ENCODE data around the gene LAMA2. TPM values are rescaled to one million over a fixed set of nuclear protein-coding genes. Genes with fewer than 3 reads are reported as not detected.

The LAMA2 gene
- total RNA-seq, 1 experiment from 2014 or later: 3.3 TPM

DNA sequence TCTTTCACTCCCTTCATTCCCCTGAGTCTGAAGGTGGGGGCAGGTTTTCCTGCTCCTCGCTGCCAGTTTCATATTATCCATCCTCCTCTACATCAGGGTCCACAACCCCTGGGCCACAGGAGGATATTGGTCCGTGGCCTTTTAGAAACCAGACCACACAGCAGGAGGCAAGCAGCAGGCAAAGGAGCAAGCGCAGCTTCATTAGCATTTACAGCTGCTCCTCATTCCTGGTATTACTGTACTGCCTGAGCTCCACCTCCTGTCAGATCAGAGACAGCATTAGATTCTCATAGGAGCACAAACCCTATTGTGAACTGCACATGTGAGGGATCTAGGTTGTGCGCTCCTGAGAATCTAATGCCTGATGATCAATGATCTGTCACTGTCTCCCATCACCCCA, 446.7 kb downstream of the LAMA2 start:
- DNase-seq (ENCODE audit: low read depth in 1 of 2, low spot score in 2 of 2): no peak
- Histone ChIP-seq H3K9me3 (replicated peaks) (no peaks in the 10 kb centered on the region), H3K27ac (no peak overlapping the region), H3K27me3 (replicated peaks) (no peaks in the 10 kb centered on the region), H3K4me3 (no peak overlapping the region), H3K36me3 (no peaks in the 10 kb centered on the region), H3K4me1 (replicated peaks) (peaks cover 15% of the 10 kb centered on the region)

DNA sequence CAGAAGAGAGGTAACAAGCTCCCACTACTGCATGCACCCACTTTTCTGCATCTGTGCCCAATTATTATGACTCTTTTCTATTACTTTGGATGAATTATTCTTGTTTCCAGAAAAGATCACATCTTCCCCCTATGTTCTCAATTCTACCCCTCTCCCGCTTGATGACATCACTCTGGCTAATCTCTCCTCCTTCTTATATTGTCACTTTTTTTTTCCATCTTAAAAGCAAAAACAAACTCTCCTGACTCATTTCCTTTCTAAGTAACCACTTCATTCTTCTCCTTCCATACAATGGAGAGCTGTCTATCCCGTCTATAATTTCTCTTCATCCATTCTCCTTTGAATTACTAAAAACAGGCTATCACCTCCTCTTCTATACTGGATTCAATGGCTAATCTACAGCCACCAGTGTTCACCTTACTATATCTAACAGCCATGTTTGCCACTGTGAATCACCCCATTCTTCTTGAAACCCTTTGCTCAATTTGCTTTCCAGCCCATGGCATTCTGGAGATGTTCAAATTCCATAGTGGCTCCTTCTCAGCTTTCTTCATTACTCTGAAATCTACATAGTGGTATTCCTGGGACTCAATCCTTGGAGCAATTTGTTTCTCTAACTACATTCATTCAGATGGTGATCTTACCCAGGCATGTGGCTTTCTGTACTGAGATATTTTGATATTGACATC, 448.7 kb downstream of the LAMA2 start:
- Histone ChIP-seq H3K27ac (peak overlapping the region; percentile 72), H3K27me3 (replicated peaks) (no peaks in the 10 kb centered on the region), H3K9me3 (replicated peaks) (no peaks in the 10 kb centered on the region), H3K36me3 (no peaks in the 10 kb centered on the region), H3K4me1 (replicated peaks) (peaks cover 15% of the 10 kb centered on the region), H3K4me3 (no peak overlapping the region)
- peak in 1 of 2 experiments; percentile 70 for DNase-seq (ENCODE audit: low read depth in 1 of 2, low spot score in 2 of 2)

DNA sequence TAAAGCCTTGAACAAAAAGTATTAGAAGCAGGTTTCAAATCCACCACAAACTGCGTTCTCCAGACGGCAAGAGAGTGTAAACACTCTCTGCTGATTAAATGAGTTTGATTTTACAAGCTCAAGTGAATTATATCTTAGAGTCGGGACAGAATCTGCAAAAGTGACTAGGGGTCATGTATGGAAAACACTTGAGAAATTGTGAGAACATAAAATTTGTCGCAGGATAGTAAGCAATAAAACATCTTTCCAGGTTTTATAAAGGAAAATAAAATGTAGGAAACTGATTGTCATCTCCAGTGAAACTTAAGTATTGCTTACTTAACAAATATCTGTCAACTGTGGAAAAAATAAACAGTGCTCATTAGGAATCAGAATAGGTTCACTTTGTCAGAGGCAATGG, 452.9 kb downstream of the LAMA2 start:
- no peaks in the 10 kb centered on the region for H3K36me3 ChIP-seq
- H3K27me3 ChIP-seq (replicated peaks): no peaks in the 10 kb centered on the region
- H3K9me3 ChIP-seq (replicated peaks): no peaks in the 10 kb centered on the region
- DNase-seq (ENCODE audit: low read depth in 1 of 2, low spot score in 2 of 2): no peak
- no peak overlapping the region for H3K27ac ChIP-seq
- H3K4me1 ChIP-seq (replicated peaks): peaks cover 21% of the 10 kb centered on the region
- H3K4me3 ChIP-seq: no peak overlapping the region

DNA sequence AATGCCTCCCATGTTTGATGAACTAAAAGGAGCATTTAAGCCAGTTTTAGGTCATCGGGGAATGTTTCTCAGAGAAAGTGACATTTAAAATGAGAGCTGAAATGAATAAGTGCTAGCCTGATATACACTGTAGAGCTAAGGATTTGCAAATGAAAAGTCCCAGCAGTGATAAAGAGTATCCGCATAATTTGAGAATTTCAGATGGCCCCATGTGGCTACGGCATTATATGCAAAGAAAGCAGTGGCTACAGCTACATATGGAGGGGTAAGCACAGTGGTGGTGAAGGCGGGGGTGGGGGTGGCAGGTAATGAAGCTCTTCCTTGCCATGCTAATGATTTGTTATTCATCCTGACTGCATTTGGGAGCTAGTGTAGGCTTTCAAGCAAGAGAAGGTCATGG, 455.7 kb downstream of the LAMA2 start:
- H3K27me3 ChIP-seq (replicated peaks): no peaks in the 10 kb centered on the region
- no peak for DNase-seq (ENCODE audit: low read depth in 1 of 2, low spot score in 2 of 2)
- H3K4me1 ChIP-seq (replicated peaks): peaks cover 18% of the 10 kb centered on the region
- no peak overlapping the region for H3K27ac ChIP-seq
- no peak overlapping the region for H3K4me3 ChIP-seq
- H3K9me3 ChIP-seq (replicated peaks): no peaks in the 10 kb centered on the region
- no peaks in the 10 kb centered on the region for H3K36me3 ChIP-seq

DNA sequence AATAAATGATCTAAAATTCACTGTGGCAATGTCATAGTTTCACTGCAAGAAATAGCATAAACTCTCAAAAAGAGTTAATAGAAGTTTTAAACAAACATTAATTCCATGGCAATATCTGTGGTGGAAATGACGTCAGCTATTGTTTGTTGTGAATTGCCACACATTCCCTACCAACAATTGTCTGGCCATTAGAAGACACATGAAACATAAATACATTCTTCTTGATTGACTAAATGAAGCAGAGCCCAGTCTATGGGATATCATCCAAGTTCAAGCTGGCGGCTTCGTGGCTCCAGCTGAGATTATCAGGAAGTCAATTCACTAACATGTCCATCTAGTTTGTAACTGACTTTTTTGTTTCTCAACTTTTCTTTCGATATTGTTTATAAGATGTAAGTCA, 458.0 kb downstream of the LAMA2 start:
- no peak overlapping the region for H3K4me3 ChIP-seq
- no peaks in the 10 kb centered on the region for H3K36me3 ChIP-seq
- no peaks in the 10 kb centered on the region for H3K9me3 ChIP-seq (replicated peaks)
- DNase-seq (ENCODE audit: low read depth in 1 of 2, low spot score in 2 of 2): peak; percentile 49 to 67
- peak overlapping the region; percentile 78 for H3K27ac ChIP-seq
- H3K27me3 ChIP-seq (replicated peaks): no peaks in the 10 kb centered on the region
- H3K4me1 ChIP-seq (replicated peaks): peaks cover 22% of the 10 kb centered on the region

DNA sequence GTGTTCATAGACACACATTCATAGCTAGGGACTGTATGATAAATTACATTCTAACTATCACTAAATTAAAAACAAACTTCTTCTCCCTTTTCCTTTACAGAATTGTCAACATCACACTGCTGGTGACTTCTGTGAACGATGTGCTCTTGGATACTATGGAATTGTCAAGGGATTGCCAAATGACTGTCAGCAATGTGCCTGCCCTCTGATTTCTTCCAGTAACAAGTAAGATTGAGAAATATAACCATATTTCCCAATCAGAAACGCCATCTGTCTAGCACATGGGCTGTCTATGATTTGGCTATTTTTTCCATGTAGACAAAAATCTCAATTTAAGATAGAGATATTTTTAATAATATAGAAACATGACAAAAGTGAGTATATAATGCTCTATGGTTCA, 459.3 kb downstream of the LAMA2 start:
- H3K27ac ChIP-seq: no peak overlapping the region
- H3K36me3 ChIP-seq: no peaks in the 10 kb centered on the region
- peaks cover 24% of the 10 kb centered on the region for H3K4me1 ChIP-seq (replicated peaks)
- no peaks in the 10 kb centered on the region for H3K27me3 ChIP-seq (replicated peaks)
- no peak overlapping the region for H3K4me3 ChIP-seq
- DNase-seq (ENCODE audit: low read depth in 1 of 2, low spot score in 2 of 2): no peak
- no peaks in the 10 kb centered on the region for H3K9me3 ChIP-seq (replicated peaks)

DNA sequence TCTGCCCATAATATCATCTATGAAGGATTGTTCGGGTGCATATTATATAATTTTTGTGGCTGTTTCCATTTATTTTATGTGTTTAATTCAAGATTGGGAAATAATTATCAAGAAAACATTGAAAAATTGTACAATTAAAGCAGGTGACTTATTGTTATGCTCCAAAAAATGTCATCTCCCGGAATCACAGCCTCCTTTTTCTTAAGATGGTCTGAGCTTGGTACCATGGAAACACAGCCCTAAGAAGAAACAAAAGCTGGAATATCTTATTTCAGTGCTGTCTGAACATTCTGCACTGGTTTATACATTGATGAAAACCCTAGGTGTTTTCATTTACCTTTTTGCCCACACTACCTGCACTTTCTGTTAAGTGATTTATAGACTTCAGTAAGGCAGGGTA, 459.9 kb downstream of the LAMA2 start:
- Histone ChIP-seq H3K4me1 (replicated peaks) (peaks cover 24% of the 10 kb centered on the region), H3K36me3 (no peaks in the 10 kb centered on the region), H3K4me3 (no peak overlapping the region), H3K9me3 (replicated peaks) (no peaks in the 10 kb centered on the region), H3K27ac (no peak overlapping the region), H3K27me3 (replicated peaks) (no peaks in the 10 kb centered on the region)
- no peak for DNase-seq (ENCODE audit: low read depth in 1 of 2, low spot score in 2 of 2)

DNA sequence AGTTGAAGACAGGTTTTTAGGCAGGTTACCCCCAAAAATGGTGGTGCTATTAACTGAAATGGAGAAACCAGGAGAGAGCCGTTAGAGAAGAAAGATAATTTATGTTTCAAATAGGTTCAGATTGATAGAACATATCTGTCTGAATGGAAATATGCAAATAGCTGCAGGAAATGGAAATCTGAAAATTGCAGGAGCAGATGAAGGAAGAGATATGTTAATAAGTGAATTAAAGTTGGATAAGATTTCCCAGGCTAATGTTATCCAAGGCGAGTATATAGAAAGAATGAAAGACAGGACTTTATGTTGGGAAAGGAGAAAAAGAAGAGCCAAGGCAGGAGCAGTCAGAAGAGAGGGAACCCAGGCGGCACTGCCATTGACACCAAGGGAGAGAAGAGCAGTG, 461.4 kb downstream of the LAMA2 start:
- Histone ChIP-seq H3K9me3 (replicated peaks) (no peaks in the 10 kb centered on the region), H3K27ac (no peak overlapping the region), H3K4me3 (no peak overlapping the region), H3K27me3 (replicated peaks) (no peaks in the 10 kb centered on the region), H3K4me1 (replicated peaks) (peaks cover 24% of the 10 kb centered on the region), H3K36me3 (no peaks in the 10 kb centered on the region)
- no peak for DNase-seq (ENCODE audit: low read depth in 1 of 2, low spot score in 2 of 2)

DNA sequence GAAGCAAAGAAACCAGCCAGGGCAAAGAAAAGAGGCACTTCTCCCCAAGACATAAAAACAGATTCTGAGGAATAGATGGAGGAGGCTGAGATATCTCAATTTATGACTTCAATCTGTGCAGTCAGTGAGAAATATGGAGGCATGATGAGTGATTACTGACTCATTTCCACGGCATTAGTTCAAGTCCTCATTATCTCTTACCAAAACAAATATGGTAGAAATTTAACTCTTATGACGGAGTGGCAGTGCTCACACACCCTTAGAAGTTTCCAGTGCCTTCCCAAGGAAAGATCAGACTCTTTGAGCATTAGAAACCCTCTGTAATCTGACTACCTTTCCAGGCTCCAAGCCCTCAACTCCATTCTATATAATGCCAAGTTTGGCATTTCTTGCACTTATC, 463.0 kb downstream of the LAMA2 start:
- Histone ChIP-seq H3K9me3 (replicated peaks) (no peaks in the 10 kb centered on the region), H3K27me3 (replicated peaks) (no peaks in the 10 kb centered on the region), H3K4me1 (replicated peaks) (peaks cover 15% of the 10 kb centered on the region), H3K36me3 (no peaks in the 10 kb centered on the region), H3K27ac (no peak overlapping the region), H3K4me3 (no peak overlapping the region)
- DNase-seq (ENCODE audit: low read depth in 1 of 2, low spot score in 2 of 2): no peak

DNA sequence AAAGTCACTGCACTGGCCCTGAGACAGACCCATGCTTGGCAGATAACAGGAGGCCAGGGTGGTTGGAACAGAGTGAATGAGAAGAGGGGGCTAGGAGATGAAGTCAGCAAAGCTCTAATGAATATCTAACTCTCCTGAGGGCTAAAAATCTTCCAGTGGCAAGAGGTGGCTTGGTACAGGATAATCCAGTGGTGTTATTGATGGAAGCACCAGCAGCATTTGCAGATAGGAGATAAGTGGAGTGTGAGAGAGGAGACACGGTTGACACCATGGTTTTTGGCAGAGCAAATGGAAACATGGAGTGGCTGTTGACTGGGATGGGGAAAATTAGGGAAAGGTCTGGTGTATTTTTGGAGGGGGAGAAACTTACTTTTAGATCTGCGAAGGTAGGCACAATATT, 464.0 kb downstream of the LAMA2 start:
- Histone ChIP-seq H3K36me3 (no peaks in the 10 kb centered on the region), H3K27me3 (replicated peaks) (no peaks in the 10 kb centered on the region; the same call in 1 of the 2 replicates), H3K9me3 (replicated peaks) (no peaks in the 10 kb centered on the region), H3K27ac (no peak overlapping the region), H3K4me3 (no peak overlapping the region), H3K4me1 (replicated peaks) (peaks cover 6% of the 10 kb centered on the region)
- no peak for DNase-seq (ENCODE audit: low read depth in 1 of 2, low spot score in 2 of 2)

DNA sequence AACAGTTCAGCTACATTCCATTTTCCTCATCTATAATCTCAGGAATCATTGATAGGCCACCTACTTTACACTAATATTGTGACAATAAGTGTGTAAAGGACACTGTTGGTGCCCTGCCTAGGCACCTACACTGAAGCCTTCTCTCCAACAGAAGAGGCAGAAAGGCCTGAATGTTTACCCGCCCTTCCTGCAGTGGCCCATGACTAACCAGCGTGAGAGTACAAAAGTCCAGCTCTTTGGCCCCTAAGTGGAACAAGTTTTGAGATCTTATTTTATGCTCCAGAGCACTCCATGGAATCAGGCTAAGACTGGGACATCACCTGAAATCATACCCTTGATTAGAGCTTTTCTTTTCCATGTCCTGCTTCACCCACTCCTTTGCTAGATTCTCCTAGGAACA, 467.3 kb downstream of the LAMA2 start:
- Histone ChIP-seq H3K27ac (no peak overlapping the region), H3K4me1 (replicated peaks) (peaks cover 6% of the 10 kb centered on the region), H3K27me3 (replicated peaks) (no peaks in the 10 kb centered on the region; the same call in 1 of the 2 replicates), H3K36me3 (no peaks in the 10 kb centered on the region), H3K4me3 (no peak overlapping the region), H3K9me3 (replicated peaks) (no peaks in the 10 kb centered on the region)
- DNase-seq (ENCODE audit: low read depth in 1 of 2, low spot score in 2 of 2): no peak

DNA sequence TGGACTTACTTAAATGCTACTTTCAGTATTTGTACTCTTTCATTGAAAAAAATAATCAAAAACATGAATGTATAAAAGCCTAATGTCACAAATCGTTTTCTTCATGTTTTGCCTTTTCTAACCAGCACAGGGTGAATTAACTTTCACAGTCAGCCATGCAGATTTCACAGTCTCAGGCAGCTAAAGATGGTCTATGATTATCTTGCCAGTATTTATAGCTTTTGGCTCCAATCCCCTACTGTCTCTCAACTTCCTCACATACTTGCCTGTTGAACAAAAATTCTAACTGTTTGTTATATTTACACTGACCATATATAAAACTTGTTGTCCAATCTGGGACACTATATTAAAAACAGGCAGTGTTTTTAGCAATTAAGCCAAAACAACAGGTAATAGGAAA, 468.9 kb downstream of the LAMA2 start:
- no peaks in the 10 kb centered on the region; the same call in 1 of the 2 replicates for H3K27me3 ChIP-seq (replicated peaks)
- H3K27ac ChIP-seq: no peak overlapping the region
- no peaks in the 10 kb centered on the region for H3K36me3 ChIP-seq
- DNase-seq (ENCODE audit: low read depth in 1 of 2, low spot score in 2 of 2): no peak
- H3K9me3 ChIP-seq (replicated peaks): no peaks in the 10 kb centered on the region
- no peaks in the 10 kb centered on the region for H3K4me1 ChIP-seq (replicated peaks)
- H3K4me3 ChIP-seq: no peak overlapping the region

DNA sequence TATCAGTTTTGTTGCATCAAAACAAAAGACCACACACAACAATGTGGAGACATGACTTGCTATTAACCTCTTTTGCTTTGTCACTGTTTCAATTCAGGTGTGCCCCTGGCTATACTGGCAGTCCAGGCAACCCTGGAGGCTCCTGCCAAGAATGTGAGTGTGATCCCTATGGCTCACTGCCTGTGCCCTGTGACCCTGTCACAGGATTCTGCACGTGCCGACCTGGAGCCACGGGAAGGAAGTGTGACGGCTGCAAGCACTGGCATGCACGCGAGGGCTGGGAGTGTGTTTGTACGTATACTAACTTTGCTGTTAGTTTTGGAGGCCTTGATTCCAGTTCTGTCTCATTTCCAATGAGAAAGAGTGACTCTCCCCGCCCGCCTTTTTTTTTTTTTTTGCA, 470.1 kb downstream of the LAMA2 start:
- no peaks in the 10 kb centered on the region for H3K36me3 ChIP-seq
- H3K4me3 ChIP-seq: no peak overlapping the region
- no peaks in the 10 kb centered on the region for H3K4me1 ChIP-seq (replicated peaks)
- no peak overlapping the region for H3K27ac ChIP-seq
- H3K27me3 ChIP-seq (replicated peaks): no peaks in the 10 kb centered on the region; the same call in 1 of the 2 replicates
- no peak for DNase-seq (ENCODE audit: low read depth in 1 of 2, low spot score in 2 of 2)
- no peaks in the 10 kb centered on the region for H3K9me3 ChIP-seq (replicated peaks)

DNA sequence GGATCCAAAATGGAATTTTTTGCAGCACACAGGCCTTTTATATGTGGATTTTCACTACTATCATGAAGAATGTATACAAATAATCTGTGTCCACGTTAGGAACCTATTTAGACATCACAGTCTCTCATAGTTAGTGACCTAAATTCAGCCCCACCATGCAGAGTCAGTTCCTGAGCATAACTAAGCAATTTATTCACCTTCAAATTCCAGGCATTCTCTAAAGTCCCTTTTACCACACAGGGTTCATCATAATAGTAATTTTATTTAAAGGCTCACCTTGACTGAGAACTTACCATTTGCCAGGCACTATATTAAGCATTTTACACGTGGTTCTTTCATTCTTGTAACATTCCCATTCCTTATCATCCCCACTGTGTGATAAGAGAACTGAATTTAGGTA, 473.2 kb downstream of the LAMA2 start:
- DNase-seq (ENCODE audit: low read depth in 1 of 2, low spot score in 2 of 2): no peak
- H3K27ac ChIP-seq: no peak overlapping the region
- no peaks in the 10 kb centered on the region for H3K9me3 ChIP-seq (replicated peaks)
- H3K27me3 ChIP-seq (replicated peaks): no peaks in the 10 kb centered on the region; the same call in 1 of the 2 replicates
- H3K4me3 ChIP-seq: no peak overlapping the region
- no peaks in the 10 kb centered on the region for H3K36me3 ChIP-seq
- no peaks in the 10 kb centered on the region for H3K4me1 ChIP-seq (replicated peaks)
